Ovary (tissue), 3 donors: ENCODE measurements around the gene DEGS2.

ENCODE experiments used
- EP300 ChIP-seq: sonication (generic); formaldehyde crosslinking; IDR thresholded peaks from one replicate; pipeline ENCODE4 v1.6.1; 2017; ENCODE audit warnings: antibody characterized with exemption
- POLR2A ChIP-seq: fragments of 450-650 bp; IDR thresholded peaks from one replicate; pipeline ENCODE4 v1.6.1; 2017; ENCODE audit warnings: antibody characterized with exemption, mild to moderate bottlenecking, moderate library complexity
- TF ChIP-seq, protein P1 (sequence below), 3 donors: fragments of 450-650 bp in 2 of 3; fragments of 200-600 bp in 1 of 3; IDR thresholded peaks; one replicate each; pipeline versions ENCODE4 v1.5.1 to v1.8.0; 2016 to 2022; ENCODE audit warnings: antibody characterized with exemption in 3 of 3, mild to moderate bottlenecking in 1 of 3
- donor health status: DM: no; HTN: no; CAD: no.

DNA sequence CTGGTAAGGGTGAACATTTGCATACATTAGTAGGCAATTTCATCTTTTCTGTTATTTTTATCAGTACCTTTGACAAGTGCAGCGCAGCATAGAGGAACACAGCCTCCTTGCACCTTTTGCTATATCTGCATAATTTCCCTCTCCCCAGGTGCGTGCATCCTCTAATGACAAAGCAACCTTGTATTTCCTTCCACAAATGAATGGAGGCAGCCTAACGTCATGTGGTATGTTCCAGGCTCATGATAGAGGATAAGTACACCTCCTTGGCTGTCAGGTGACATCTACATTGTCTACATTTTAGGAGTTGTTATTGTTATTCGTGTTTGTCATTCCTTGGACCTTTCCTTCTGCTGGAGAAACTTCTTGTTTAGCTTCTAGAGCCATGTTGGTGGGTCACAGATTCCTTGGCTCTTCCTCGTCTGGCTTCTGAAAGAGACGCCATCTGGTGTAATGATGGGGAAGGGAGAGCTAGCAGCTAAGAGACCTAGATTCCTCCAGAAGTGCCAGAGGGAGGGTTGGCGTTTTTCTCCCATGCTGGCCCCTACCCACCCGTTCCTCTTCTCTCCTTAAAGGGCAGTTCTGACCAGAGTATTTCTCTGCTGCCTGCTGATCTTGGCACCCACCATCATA lies 57.2 kb downstream of the DEGS2 start:
- TF ChIP-seq, protein P1, sequence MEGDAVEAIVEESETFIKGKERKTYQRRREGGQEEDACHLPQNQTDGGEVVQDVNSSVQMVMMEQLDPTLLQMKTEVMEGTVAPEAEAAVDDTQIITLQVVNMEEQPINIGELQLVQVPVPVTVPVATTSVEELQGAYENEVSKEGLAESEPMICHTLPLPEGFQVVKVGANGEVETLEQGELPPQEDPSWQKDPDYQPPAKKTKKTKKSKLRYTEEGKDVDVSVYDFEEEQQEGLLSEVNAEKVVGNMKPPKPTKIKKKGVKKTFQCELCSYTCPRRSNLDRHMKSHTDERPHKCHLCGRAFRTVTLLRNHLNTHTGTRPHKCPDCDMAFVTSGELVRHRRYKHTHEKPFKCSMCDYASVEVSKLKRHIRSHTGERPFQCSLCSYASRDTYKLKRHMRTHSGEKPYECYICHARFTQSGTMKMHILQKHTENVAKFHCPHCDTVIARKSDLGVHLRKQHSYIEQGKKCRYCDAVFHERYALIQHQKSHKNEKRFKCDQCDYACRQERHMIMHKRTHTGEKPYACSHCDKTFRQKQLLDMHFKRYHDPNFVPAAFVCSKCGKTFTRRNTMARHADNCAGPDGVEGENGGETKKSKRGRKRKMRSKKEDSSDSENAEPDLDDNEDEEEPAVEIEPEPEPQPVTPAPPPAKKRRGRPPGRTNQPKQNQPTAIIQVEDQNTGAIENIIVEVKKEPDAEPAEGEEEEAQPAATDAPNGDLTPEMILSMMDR (IDR thresholded peaks at IDR 0.05), result no peak
- no peak for TF ChIP-seq POLR2A
- TF ChIP-seq EP300, result no peak
